ENCODE results near the gene CEP350. TPM values are rescaled to one million over a fixed set of nuclear protein-coding genes. Genes with fewer than 3 reads are reported as not detected.

Gene CEP350
- total RNA-seq, 1 donor from 2014 or later, result 48.7 TPM

DNA sequence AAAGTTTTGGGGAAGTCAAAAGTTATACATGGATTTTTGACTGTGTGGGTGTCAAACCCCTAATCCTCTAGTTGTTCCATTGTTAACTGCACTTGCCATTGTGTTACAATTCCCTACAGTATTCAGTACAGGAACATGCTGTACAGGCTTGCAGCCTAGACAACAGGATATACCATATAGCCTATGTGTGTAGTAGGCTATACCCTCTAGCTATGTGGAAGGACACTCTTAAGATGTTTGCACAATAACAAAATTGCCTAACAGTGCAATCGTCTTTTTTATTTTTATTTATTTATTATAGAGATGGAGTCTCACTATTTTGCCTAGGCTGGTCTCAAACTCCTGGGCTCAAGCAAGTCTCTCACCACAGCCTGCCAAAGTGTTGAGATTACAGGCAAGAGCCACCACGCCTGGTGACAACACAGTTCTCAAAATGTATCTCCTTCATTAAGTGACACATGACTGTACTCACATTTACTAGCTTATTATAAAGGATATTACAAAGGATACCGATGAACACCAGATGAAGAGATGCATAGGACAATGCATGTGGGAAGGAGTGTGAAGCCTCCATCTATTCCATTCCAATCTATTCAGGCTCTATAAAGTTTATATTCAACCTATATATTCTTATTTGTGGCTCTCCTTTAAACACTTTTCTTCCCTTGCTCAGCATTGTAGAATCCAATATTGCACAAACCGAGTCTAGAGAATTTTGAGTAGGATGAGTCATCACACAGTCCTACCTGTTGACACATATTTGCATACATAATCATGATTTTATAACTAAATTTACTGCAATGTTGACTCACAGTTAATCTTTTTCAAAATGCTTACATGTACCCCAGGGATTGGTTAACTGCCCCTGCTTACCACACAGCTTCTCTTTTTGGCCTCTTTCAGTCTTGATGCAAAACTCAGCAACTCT lies 28.4 kb upstream of the CEP350 start:
- Mint-ChIP-seq H3K27me3 (no peaks in the 10 kb centered on the region), H3K36me3 (ENCODE audit: insufficient read depth) (no peaks in the 10 kb centered on the region), H3K27ac (no peak overlapping the region), H3K4me1 (ENCODE audit: low read depth) (peaks cover 29% of the 10 kb centered on the region), H3K4me3 (ENCODE audit: low read depth) (no peak overlapping the region), H3K9me3 (ENCODE audit: low read depth) (no peaks in the 10 kb centered on the region)
- TF ChIP-seq, protein P1, sequence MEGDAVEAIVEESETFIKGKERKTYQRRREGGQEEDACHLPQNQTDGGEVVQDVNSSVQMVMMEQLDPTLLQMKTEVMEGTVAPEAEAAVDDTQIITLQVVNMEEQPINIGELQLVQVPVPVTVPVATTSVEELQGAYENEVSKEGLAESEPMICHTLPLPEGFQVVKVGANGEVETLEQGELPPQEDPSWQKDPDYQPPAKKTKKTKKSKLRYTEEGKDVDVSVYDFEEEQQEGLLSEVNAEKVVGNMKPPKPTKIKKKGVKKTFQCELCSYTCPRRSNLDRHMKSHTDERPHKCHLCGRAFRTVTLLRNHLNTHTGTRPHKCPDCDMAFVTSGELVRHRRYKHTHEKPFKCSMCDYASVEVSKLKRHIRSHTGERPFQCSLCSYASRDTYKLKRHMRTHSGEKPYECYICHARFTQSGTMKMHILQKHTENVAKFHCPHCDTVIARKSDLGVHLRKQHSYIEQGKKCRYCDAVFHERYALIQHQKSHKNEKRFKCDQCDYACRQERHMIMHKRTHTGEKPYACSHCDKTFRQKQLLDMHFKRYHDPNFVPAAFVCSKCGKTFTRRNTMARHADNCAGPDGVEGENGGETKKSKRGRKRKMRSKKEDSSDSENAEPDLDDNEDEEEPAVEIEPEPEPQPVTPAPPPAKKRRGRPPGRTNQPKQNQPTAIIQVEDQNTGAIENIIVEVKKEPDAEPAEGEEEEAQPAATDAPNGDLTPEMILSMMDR (IDR thresholded peaks at IDR 0.05; ENCODE audit: unreplicated experiment), result no peak
- no peak for DNase-seq (ENCODE audit: low spot score, unreplicated experiment)

DNA sequence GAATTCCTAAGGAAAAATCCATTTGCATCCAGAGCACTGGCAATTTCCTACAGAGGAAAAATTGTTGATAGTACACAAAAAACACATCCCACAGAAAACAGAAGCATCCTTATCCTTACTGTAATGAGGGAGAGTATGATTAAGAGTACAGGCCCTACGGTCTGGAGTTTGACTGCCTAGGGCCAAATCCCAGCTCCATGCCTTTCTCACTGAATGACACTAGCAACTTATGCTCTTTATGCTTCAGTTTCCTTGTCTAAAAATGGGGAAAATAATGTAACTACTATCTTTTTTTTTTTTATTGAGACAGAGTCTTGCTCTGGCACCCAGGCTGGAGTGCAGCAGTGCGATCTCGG lies 27.8 kb upstream of the CEP350 start:
- H3K9me3 Mint-ChIP-seq (ENCODE audit: low read depth), result no peaks in the 10 kb centered on the region
- DNase-seq (ENCODE audit: low spot score, unreplicated experiment), result no peak
- H3K4me1 Mint-ChIP-seq (ENCODE audit: low read depth), result peaks cover 25% of the 10 kb centered on the region
- H3K36me3 Mint-ChIP-seq (ENCODE audit: insufficient read depth), result no peaks in the 10 kb centered on the region
- TF ChIP-seq, protein P1 (IDR thresholded peaks at IDR 0.05; ENCODE audit: unreplicated experiment), result no peak
- H3K27ac Mint-ChIP-seq, result no peak overlapping the region
- H3K4me3 Mint-ChIP-seq (ENCODE audit: low read depth), result no peak overlapping the region
- H3K27me3 Mint-ChIP-seq, result no peaks in the 10 kb centered on the region

DNA sequence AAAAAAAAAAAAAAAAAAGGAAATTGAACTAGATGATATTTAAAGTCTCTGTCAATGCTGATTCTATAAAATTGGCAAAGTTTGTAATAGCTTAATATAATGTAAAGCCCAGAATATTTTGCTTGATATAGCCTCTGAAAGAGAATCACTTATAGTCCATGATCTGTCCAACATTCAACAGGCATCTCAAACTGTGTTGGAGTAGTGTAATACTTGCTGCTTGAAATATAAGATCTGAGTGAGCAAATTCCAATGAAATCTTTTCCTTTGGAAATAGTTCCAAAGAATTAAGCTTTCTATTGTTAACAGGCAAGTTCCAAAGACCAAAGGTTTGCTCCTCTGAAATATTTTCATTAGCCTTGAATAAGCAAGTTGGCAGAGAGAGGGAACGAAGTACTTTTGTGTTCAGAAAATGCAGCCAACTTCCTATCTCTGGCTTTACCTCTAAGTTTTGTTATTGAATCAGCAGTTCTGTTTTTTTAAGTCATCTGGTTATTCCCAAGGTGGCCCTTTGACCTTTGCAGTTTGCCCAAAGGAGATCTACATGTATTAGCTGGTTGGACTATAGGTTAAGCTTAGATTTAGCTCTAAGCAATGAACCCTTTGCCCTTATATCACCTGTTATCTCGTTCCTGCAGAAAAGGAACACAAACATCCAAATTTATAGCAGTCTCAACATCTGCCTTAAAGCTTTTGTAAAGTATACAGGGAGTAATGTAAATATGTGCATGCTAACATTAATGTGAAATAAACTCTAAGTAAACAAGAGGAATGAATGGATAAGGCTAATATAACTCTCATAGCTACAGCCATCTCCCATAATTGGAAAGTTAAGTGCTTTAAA lies 24.4 kb upstream of the CEP350 start:
- DNase-seq (ENCODE audit: low spot score, unreplicated experiment), result no peak
- no peaks in the 10 kb centered on the region for H3K27me3 Mint-ChIP-seq
- peak overlapping the region; percentile 83 for H3K27ac Mint-ChIP-seq
- H3K4me1 Mint-ChIP-seq (ENCODE audit: low read depth), result peaks cover 18% of the 10 kb centered on the region
- no peaks in the 10 kb centered on the region for H3K36me3 Mint-ChIP-seq (ENCODE audit: insufficient read depth)
- no peaks in the 10 kb centered on the region for H3K9me3 Mint-ChIP-seq (ENCODE audit: low read depth)
- no peak overlapping the region for H3K4me3 Mint-ChIP-seq (ENCODE audit: low read depth)
- TF ChIP-seq, protein P1 (IDR thresholded peaks at IDR 0.05; ENCODE audit: unreplicated experiment), result no peak

DNA sequence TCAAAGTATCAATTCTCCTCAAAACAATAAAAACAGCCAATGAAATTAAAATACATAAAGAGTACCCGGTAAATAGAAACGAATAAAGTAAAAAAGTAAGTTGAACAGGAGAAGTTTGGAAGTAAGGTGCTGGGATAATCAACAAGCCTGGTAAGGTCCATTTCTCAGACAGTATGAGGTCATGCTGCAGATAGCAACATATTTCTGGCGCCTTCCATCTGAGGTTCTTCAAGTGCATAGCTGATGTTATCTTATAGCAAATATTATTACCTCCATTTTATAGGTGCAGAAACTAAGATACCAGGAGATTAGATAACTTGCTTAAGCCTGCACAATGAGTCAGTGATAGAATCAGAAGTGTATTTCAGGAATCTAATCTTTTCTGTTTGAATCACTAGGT lies 23.7 kb upstream of the CEP350 start:
- Mint-ChIP-seq H3K27ac (no peak overlapping the region), H3K4me3 (ENCODE audit: low read depth) (no peak overlapping the region)
- DNase-seq (ENCODE audit: low spot score, unreplicated experiment), result no peak

DNA sequence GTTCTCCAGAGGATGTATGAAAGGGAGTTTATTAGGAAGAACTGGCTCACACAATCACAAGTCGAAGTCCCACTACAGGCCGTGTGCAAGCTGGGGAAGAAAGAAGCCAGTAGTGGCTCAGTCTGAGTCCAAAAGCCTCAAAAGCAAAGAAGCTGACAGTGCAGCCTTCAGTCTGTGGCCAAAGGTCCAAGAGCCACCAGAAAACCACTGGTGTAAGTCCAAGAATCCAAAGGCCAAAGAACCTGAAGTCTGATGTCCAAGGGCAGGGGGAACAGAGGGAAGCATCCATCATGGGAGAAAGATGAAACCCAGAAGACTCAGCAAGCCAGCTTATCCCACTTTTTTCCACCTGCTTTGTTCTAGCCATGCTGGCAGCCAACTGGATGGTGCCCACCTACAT lies 21.4 kb upstream of the CEP350 start:
- Mint-ChIP-seq H3K27me3 (no peaks in the 10 kb centered on the region), H3K36me3 (ENCODE audit: insufficient read depth) (no peaks in the 10 kb centered on the region), H3K9me3 (ENCODE audit: low read depth) (no peaks in the 10 kb centered on the region), H3K4me1 (ENCODE audit: low read depth) (peaks cover 18% of the 10 kb centered on the region), H3K4me3 (ENCODE audit: low read depth) (no peak overlapping the region), H3K27ac (no peak overlapping the region)
- no peak for DNase-seq (ENCODE audit: low spot score, unreplicated experiment)
- TF ChIP-seq, protein P1 (IDR thresholded peaks at IDR 0.05; ENCODE audit: unreplicated experiment), result no peak

More for the DNA sequence above, 23.7 kb upstream of the CEP350 start:
- H3K27me3 Mint-ChIP-seq, result no peaks in the 10 kb centered on the region
- H3K4me1 Mint-ChIP-seq (ENCODE audit: low read depth), result peaks cover 18% of the 10 kb centered on the region
- H3K36me3 Mint-ChIP-seq (ENCODE audit: insufficient read depth), result no peaks in the 10 kb centered on the region
- TF ChIP-seq, protein P1 (IDR thresholded peaks at IDR 0.05; ENCODE audit: unreplicated experiment), result no peak
- no peaks in the 10 kb centered on the region for H3K9me3 Mint-ChIP-seq (ENCODE audit: low read depth)

All from progenitor cell of endocrine pancreas (in vitro differentiated cells).